Glomerular visceral epithelial cell (primary cell): Measurements from ENCODE around the gene RUSC1.
"Not testable (repeated sequence)": the region's sequence is repeated elsewhere in the genome, so short reads cannot be mapped to it uniquely, and the experiment has no call there.

ENCODE experiments used
- DNase-seq: peaks from one replicate; pipeline ENCODE4 v3.0.0-alpha.2; 2016; ENCODE audit errors: extremely low spot score

The RUSC1 gene

GRCh38 chr1:155320661-155321617 lies at the start of gene RUSC1:
Gene RUSC1 (plus strand): TSS chr1:155320894. CDS start chr1:155321774, 880 bp downstream.
- no peak for DNase-seq

GRCh38 chr1:155272466-155273342 lies 48.0 kb upstream of the RUSC1 start:
- DNase-seq = peak; percentile 62

GRCh38 chr1:155273343-155274245 lies 47.1 kb upstream of the RUSC1 start, which contains the start of gene CLK2:
Gene CLK2 (minus strand): TSS chr1:155273504. CDS start chr1:155270977, 2,527 bp downstream.
- DNase-seq = peak; percentile 98

GRCh38 chr1:155277070-155277901 lies 43.4 kb upstream of the RUSC1 start, which contains the start of gene HCN3:
Gene HCN3 (plus strand): TSS chr1:155277463. CDS start chr1:155277591, 128 bp downstream.
- DNase-seq = peak; percentile 97

GRCh38 chr1:155277902-155278688 lies 42.6 kb upstream of the RUSC1 start:
- DNase-seq = peak; percentile 66

- DNase-seq = no peak
Measured at GRCh38 chr1:155278689-155279160, 42.0 kb upstream of the RUSC1 start.

- DNase-seq = no peak
Measured at GRCh38 chr1:155279268-155279667, 41.4 kb upstream of the RUSC1 start.

- DNase-seq = no peak
Measured at GRCh38 chr1:155282488-155283091, 38.1 kb upstream of the RUSC1 start.

- DNase-seq = no peak
Measured at GRCh38 chr1:155284476-155284875, 36.2 kb upstream of the RUSC1 start.

GRCh38 chr1:155285063-155285462 lies 35.6 kb upstream of the RUSC1 start:
- no peak for DNase-seq

- no peak for DNase-seq
Measured at GRCh38 chr1:155285631-155286044, 35.1 kb upstream of the RUSC1 start.

GRCh38 chr1:155286544-155286943 lies 34.1 kb upstream of the RUSC1 start:
- no peak for DNase-seq

GRCh38 chr1:155287987-155288543 lies 32.6 kb upstream of the RUSC1 start:
- DNase-seq = no peak

- DNase-seq = not testable (repeated sequence)
Measured at GRCh38 chr1:155291006-155291405, 29.7 kb upstream of the RUSC1 start.

GRCh38 chr1:155293086-155293749 lies 27.5 kb upstream of the RUSC1 start:
- DNase-seq = no peak

GRCh38 chr1:155294520-155295182 lies 26.0 kb upstream of the RUSC1 start:
- no peak for DNase-seq

GRCh38 chr1:155295183-155295941 lies 25.3 kb upstream of the RUSC1 start:
- DNase-seq = no peak
